Endodermal cell (in vitro differentiated cells): ENCODE results near the gene CCT2. TPM values are rescaled to one million over a fixed set of nuclear protein-coding genes. Genes with fewer than 3 reads are reported as not detected.

ENCODE experiments used
- DNase-seq: peaks from one replicate; pipeline ENCODE4 v3.0.0-alpha.2; 2017
- H3K27ac ChIP-seq: 2 replicates; pipeline ENCODE4 v1.5.1; 2013; ENCODE audit warnings: mild to moderate bottlenecking, low read depth, low read length, moderate library complexity
- H3K27me3 ChIP-seq: 2 replicates; pipeline ENCODE4 v1.6.1; 2013; ENCODE audit warnings: mild to moderate bottlenecking, low read length, moderate library complexity; ENCODE audit not compliant: insufficient read depth, control insufficient read depth, poor library complexity, severe bottlenecking
- H3K36me3 ChIP-seq: 2 replicates; pipeline ENCODE4 v1.7.0; 2013; ENCODE audit warnings: mild to moderate bottlenecking, low read length, moderate library complexity; ENCODE audit not compliant: control insufficient read depth, insufficient read depth
- H3K4me1 ChIP-seq: one replicate; pipeline ENCODE4 v1.7.0; 2013; ENCODE audit warnings: low read length; ENCODE audit not compliant: control insufficient read depth, insufficient read depth
- H3K4me3 ChIP-seq: 2 replicates; pipeline ENCODE4 v1.5.1; 2013; ENCODE audit warnings: mild to moderate bottlenecking, low read length, moderate library complexity
- H3K9ac ChIP-seq: 2 replicates; pipeline ENCODE4 v1.6.1; 2013; ENCODE audit warnings: mild to moderate bottlenecking, low read length, moderate library complexity; ENCODE audit not compliant: poor library complexity, severe bottlenecking; ENCODE audit errors: extremely low read depth
- H3K9me3 ChIP-seq: 2 replicates; pipeline ENCODE4 v1.6.1; 2013; ENCODE audit warnings: mild to moderate bottlenecking, low read length, moderate library complexity; ENCODE audit not compliant: control insufficient read depth
- H3K27ac Mint-ChIP-seq: 2 replicates; pipeline ENCODE4 v1.8.0; 2020; ENCODE audit warnings: mixed read lengths
- H3K27me3 Mint-ChIP-seq: 2 replicates; pipeline ENCODE4 v1.8.0; 2021; ENCODE audit warnings: mild to moderate bottlenecking, mixed read lengths; ENCODE audit not compliant: insufficient read depth
- H3K36me3 Mint-ChIP-seq: 2 replicates; pipeline ENCODE4 v1.8.0; 2020; ENCODE audit warnings: low read depth, mixed read lengths
- H3K4me1 Mint-ChIP-seq: 2 replicates; pipeline ENCODE4 v1.8.0; 2020; ENCODE audit warnings: mixed read lengths
- H3K4me3 Mint-ChIP-seq: 2 replicates; pipeline ENCODE4 v1.8.0; 2020; ENCODE audit warnings: mild to moderate bottlenecking, moderate library complexity, mixed read lengths
- H3K9me3 Mint-ChIP-seq: 2 replicates; pipeline ENCODE4 v1.8.0; 2020; ENCODE audit warnings: mild to moderate bottlenecking, mixed read lengths
- CTCF ChIP-seq: fragments of 200-600 bp; sonication (generic); conservative IDR thresholded peaks from 2 replicates; pipeline ENCODE4 v1.5.0; 2021; ENCODE audit warnings: antibody characterized with exemption, mild to moderate bottlenecking
- WGBS, 2 experiments: methylation state at CpG; one replicate each; pipeline versions ENCODE4 v1.1.5 to v1.1.7; 2013; ENCODE audit warnings: missing lambda C conversion rate in 2 of 2, mixed read lengths in 1 of 2; ENCODE audit not compliant: insufficient coverage in 1 of 2, insufficient read length in 1 of 2; 5-methylcytosine and 5-hydroxymethylcytosine counted together
- microRNA-seq: library from miRNA; unstranded; fragments of <30 nt; microRNA quantifications from one replicate; pipeline ENCODE4 v1.2.0, GENCODE V29; 2020; ENCODE audit warnings: borderline microRNAs expressed
- total RNA-seq, 2 donors: library from RNA; stranded (reverse); fragmentation: NEBNext Ultra II Directional in 1 of 2; extraction: Animal tissue kit (Norgen Biotek cat#: 25700) in 1 of 2; gene quantifications; 2 replicates in 1 of 2; 3 replicates in 1 of 2; pipeline ENCODE4 v1.2.1, GENCODE V29; 2021

The CCT2 gene
- total RNA-seq, 2 donors from 2014 or later = 284 to 319 TPM

GRCh38 chr12:69648476-69648875 lies 63.2 kb downstream of the CCT2 start:
- no peaks in the 10 kb centered on the region for H3K27me3 Mint-ChIP-seq
- TF ChIP-seq CTCF = no peak
- no peaks in the 10 kb centered on the region for H3K36me3 Mint-ChIP-seq
- Histone ChIP-seq H3K4me3 (no peak overlapping the region), H3K27me3 (no peaks in the 10 kb centered on the region), H3K27ac (no peak overlapping the region), H3K4me1 (no peaks in the 10 kb centered on the region), H3K9me3 (no peaks in the 10 kb centered on the region), H3K36me3 (no peaks in the 10 kb centered on the region), H3K9ac (no peak overlapping the region)
- no peak overlapping the region for H3K27ac Mint-ChIP-seq
- no peaks in the 10 kb centered on the region for H3K9me3 Mint-ChIP-seq
- DNase-seq = no peak
- no peaks in the 10 kb centered on the region for H3K4me1 Mint-ChIP-seq
- 89 to 96% methylated on average over 3 of the region's 3 CpGs for WGBS, 2 experiments
- H3K4me3 Mint-ChIP-seq = no peak overlapping the region

GRCh38 chr12:69649529-69649928 lies 64.3 kb downstream of the CCT2 start:
- no peak for DNase-seq
- TF ChIP-seq CTCF = peak; percentile 15
- no peaks in the 10 kb centered on the region for H3K36me3 Mint-ChIP-seq

More at GRCh38 chr12:69649529-69649928, 64.3 kb downstream of the CCT2 start:
- Histone ChIP-seq H3K27me3 (no peaks in the 10 kb centered on the region), H3K27ac (no peak overlapping the region), H3K4me3 (no peak overlapping the region), H3K9ac (no peak overlapping the region), H3K4me1 (no peaks in the 10 kb centered on the region), H3K9me3 (no peaks in the 10 kb centered on the region), H3K36me3 (no peaks in the 10 kb centered on the region)
- Mint-ChIP-seq H3K27me3 (no peaks in the 10 kb centered on the region), H3K4me3 (no peak overlapping the region), H3K27ac (no peak overlapping the region), H3K4me1 (no peaks in the 10 kb centered on the region), H3K9me3 (no peaks in the 10 kb centered on the region)
- WGBS, 2 experiments = 81 to 83% methylated on average over 4 of the region's 4 CpGs

Small RNA genes lying within 50 kb of the gene (microRNA-seq; reads per million reads assigned to microRNA genes)
- gene MIR3913-1 = not detected
- gene MIR3913-2 = not detected

Other genes starting within 250 kb of the CCT2 start
- not detected for gene LYZ, start 237.1 kb upstream of the CCT2 start, total RNA-seq
- 10 to 100 TPM; 37.0 to 40.9 TPM for gene YEATS4, start 225.7 kb upstream of the CCT2 start, total RNA-seq
- 10 to 100 TPM; 63.1 to 65.8 TPM for gene FRS2, start 115.1 kb upstream of the CCT2 start, total RNA-seq
- not detected for gene LRRC10, start 25.4 kb downstream of the CCT2 start, total RNA-seq
- not detected for gene BEST3, start 113.8 kb downstream of the CCT2 start, total RNA-seq
- gene RAB3IP, start 153.4 kb downstream of the CCT2 start, total RNA-seq = 10 to 100 TPM; 48.3 to 52.8 TPM
- under 1 TPM; 0.15 to 0.55 TPM for gene MYRFL, start 239.8 kb downstream of the CCT2 start, total RNA-seq